Esophagus (tissue), 2 donors: ENCODE data around the gene XPO1. TPM values are rescaled to one million over a fixed set of nuclear protein-coding genes. Genes with fewer than 3 reads are reported as not detected.
"Not testable (repeated sequence)": the region's sequence is repeated elsewhere in the genome, so short reads cannot be mapped to it uniquely, and the experiment has no call there.

Experiments used
- H3K27ac ChIP-seq, 2 donors: one replicate each; pipeline ENCODE4 v1.5.1; 2013; ENCODE audit warnings: low read depth in 2 of 2, mild to moderate bottlenecking in 2 of 2, inconsistent platforms in 1 of 2, low read length in 1 of 2, moderate library complexity in 1 of 2
- H3K27me3 ChIP-seq, 2 donors: one replicate each; pipeline ENCODE4 v1.6.1; 2013; ENCODE audit warnings: low read length in 2 of 2, control low read depth in 1 of 2, mild to moderate bottlenecking in 1 of 2; ENCODE audit not compliant: insufficient read depth in 2 of 2, control insufficient read depth in 1 of 2
- H3K36me3 ChIP-seq, 2 donors: one replicate each; pipeline ENCODE4 v1.6.1; 2013; ENCODE audit warnings: low read length in 1 of 2; ENCODE audit not compliant: control insufficient read depth in 2 of 2, insufficient read depth in 2 of 2
- H3K4me1 ChIP-seq, 2 donors: one replicate each; pipeline ENCODE4 v1.6.1; 2013; ENCODE audit warnings: low read length in 1 of 2; ENCODE audit not compliant: control insufficient read depth in 2 of 2, insufficient read depth in 2 of 2
- H3K4me3 ChIP-seq, 2 donors: one replicate each; pipeline ENCODE4 v1.5.1; 2013; ENCODE audit warnings: low read length in 2 of 2, mild to moderate bottlenecking in 2 of 2, low read depth in 1 of 2, moderate library complexity in 1 of 2
- H3K9me3 ChIP-seq, 2 donors: one replicate each; pipeline ENCODE4 v1.6.1; 2013; ENCODE audit warnings: mild to moderate bottlenecking in 2 of 2, low read depth in 1 of 2, low read length in 1 of 2, moderate library complexity in 1 of 2; ENCODE audit not compliant: control insufficient read depth in 2 of 2, insufficient read depth in 1 of 2
- WGBS, 2 donors: extraction: QIAGEN DNeasy Blood & Tissue Kit; methylation state at CpG; one replicate each; pipeline ENCODE4 v1.1.7; 2013; 5-methylcytosine and 5-hydroxymethylcytosine counted together
- polyA plus RNA-seq, 2 donors: library from polyadenylated mRNA; stranded (reverse); fragments of 200-250 nt; gene quantifications; one replicate each; pipeline ENCODE4 v1.2.3, GENCODE V29; 2013
- donor health status: healthy with polysubstance abuse.
- donor health status: Bipolar disorder and iron deficiency.

The XPO1 gene
- polyA plus RNA-seq, 2 donors = 34.4 to 43.8 TPM

DNA sequence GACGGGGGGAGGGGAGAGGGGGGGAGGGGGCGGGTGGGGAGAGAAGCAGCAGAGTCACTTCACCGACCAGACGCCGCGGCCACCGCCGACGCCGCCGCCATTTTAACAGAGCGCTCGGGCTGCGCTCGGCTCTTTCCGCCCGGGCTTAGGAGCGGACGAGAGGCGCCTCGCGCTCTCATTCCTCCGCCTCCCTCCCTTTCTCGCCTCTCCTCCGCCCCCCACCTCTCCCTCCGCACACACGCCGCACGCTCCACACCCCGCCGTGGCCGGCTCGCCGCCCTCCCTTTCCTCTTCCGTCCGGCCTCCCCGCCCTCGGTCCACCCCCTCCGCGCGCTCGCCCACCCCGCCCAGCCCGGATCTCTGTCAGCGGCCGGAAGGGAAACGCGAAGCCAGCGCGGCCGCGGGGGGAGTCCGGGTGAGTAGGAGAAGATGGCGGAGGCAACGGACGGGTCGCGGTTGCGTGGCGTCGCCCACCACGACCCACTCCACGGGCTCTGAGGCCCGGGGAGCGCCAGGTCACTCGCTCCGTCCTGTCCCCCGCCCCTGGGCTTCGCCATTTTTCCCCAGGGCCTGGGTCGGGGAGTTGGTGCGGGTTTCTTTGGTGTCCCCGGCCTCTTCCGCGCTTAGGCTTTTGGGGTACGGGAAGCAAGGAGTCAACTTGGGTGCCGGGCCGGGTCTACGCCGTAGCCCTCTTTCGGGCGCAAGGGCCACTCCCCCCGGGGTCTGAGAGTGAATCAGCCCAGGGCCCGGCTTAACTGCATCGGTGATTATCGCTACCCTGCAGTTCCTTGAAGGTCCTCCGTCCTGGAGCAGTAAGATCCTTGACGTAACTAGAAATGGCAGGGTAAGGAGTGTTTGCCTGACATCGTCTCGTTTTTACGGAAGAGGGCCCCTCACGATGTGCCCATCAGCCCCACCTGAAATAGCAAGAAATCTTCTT, 66.9 kb downstream of the XPO1 start, which contains the start of gene USP34:
Gene USP34, minus strand, starts transcription at position 123 of the 940 bp plus-strand sequence. CDS start 395 bp downstream, outside the sequence.
- peaks cover 0 to 4% of the 10 kb centered on the region in 2 donors for H3K4me1 ChIP-seq
- H3K36me3 ChIP-seq = peaks cover 0 to 2% of the 10 kb centered on the region in 2 donors
- no peaks in the 10 kb centered on the region for H3K27me3 ChIP-seq
- H3K27ac ChIP-seq = peak within 1 kb of the TSS; percentile 99
- peak within 1 kb of the TSS; percentile 72 to 88 for H3K4me3 ChIP-seq
- 0% methylated on average over 46 to 89 of the region's 91 CpGs for WGBS, 2 donors
- no peaks in the 10 kb centered on the region for H3K9me3 ChIP-seq

DNA sequence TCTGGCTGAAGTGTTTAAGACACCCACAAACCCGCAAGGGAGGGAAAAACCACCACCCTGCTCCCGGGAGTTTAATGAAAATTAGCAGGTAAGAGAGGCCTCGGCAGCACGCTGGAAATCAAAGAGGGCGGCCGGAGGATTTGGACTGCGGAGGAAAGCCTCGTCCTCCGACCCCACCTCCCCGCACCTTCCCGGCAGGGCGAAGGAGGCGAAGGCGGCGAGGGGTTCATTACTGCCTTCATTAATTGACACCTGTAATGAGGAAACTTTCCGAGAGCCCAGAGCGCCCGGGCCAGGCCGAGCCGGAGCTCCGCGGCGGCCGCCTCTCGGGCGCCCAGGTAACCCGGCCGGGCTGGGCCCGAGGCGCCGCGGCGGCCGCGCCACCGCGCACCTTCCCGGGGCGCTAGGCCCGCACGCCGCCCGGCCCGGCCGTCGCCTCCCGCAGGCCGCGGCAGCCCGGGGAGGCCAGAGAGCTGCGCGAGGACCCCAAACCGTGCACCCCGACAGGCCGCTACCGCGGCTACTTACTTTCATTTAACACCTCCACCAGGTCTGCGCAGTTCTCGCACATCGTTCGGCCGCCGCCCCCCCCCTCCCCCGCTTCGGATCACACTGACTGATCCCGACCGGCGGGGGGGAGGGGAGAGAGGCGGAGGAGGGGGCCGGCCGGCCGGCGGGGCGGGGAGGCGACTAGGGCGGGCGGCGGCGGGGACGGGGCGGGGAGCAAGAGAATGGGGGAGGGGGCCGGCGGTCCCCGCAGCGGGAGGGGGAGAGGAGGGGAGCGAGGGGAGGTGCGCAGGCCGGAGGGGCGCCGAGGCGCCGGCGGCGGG, 67.8 kb downstream of the XPO1 start:
- Histone ChIP-seq H3K27ac (peak overlapping the region; percentile 99), H3K27me3 (no peaks in the 10 kb centered on the region), H3K4me1 (peaks cover 0 to 4% of the 10 kb centered on the region in 2 donors), H3K4me3 (peak overlapping the region; percentile 72 to 88), H3K36me3 (peaks cover 0 to 2% of the 10 kb centered on the region in 2 donors), H3K9me3 (no peaks in the 10 kb centered on the region)
- 0 to 1% methylated on average over 46 to 79 of the region's 94 CpGs for WGBS, 2 donors

DNA sequence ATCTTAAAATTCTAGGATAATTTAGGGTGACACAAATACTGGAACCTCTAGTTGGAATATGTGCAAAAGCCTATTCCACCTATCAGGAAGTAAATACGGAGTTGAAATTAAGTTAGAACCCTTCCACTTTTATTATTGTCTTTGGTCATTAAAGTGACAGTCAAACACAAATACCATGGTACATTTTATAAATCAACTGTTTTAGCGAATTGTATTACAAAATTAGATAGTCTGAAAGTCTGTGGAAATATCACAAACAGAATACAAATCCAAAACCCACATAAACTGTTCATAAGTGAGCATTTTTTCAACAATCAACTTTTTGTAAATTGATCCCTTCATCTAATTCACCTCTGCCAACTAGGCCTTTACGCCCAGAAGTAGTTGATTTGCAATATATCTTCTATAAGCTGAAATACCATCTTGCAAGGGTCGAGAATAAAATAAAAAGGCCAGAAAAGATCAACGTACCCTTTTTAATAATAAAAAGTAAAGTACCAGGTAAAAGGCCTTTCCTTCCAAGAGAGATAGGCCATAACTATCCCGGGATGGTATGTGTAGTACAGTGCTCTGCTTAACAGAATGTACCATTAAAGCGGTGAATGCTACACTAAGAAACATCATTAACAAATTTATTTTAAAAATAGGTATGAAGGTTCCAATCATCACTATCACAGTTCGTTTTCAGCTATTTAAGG, 68.6 kb downstream of the XPO1 start:
- Histone ChIP-seq H3K9me3 (no peaks in the 10 kb centered on the region), H3K36me3 (peaks cover 0 to 2% of the 10 kb centered on the region in 2 donors), H3K4me1 (peaks cover 0 to 4% of the 10 kb centered on the region in 2 donors), H3K4me3 (peak overlapping the region; percentile 72 to 88), H3K27ac (peak overlapping the region; percentile 88 to 99), H3K27me3 (no peaks in the 10 kb centered on the region)
- 4 to 5% methylated on average over 8 of the region's 8 CpGs for WGBS, 2 donors

DNA sequence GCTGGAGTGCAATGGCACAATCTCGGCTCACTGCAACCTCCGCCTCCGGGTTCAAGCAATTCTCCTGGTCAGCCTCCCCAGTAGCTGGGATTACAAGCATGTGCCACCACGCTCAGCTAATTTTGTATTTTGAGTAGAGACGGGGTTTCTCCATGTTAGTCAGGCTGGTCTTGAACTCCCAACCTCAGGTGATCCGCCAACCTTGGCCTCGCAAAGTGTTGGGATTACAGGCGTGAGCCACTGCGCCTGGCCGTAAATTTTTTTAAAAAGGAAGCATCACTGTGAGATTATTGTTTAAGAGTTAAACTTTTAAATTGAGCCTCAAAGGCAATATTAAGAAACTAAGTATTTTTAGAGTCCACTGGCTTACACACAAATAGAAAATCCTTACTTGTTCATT, 69.9 kb downstream of the XPO1 start:
- H3K27me3 ChIP-seq, H3K36me3 ChIP-seq, H3K27ac ChIP-seq, H3K4me1 ChIP-seq, H3K9me3 ChIP-seq, H3K4me3 ChIP-seq: not testable (repeated sequence)
- 92 to 95% methylated on average over 10 of the region's 10 CpGs for WGBS, 2 donors

DNA sequence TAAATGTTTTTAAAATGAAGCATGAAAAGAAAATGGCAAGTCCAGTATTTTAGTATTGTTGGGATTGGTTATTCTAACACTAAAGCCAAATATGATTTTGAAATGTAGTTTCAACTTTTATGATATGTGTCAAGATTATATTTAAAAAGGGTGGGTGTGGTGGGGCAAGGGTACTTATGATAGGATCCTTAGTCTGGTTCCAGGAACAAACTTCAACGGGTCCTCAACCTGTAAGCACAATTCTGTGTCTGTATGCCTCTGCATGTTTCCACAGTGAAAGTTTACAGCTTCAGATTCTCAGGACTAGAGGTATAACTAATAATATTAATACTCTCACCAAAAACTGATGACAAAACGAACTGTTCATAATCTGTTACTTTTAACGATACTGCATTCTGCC, 73.1 kb downstream of the XPO1 start:
- Histone ChIP-seq H3K27me3 (no peaks in the 10 kb centered on the region), H3K4me3 (no peak overlapping the region), H3K9me3 (no peaks in the 10 kb centered on the region), H3K27ac (no peak overlapping the region), H3K36me3 (peaks cover 0 to 2% of the 10 kb centered on the region in 2 donors), H3K4me1 (no peaks in the 10 kb centered on the region)
- WGBS, 2 donors = 61 to 74% methylated on average over 3 of the region's 3 CpGs

DNA sequence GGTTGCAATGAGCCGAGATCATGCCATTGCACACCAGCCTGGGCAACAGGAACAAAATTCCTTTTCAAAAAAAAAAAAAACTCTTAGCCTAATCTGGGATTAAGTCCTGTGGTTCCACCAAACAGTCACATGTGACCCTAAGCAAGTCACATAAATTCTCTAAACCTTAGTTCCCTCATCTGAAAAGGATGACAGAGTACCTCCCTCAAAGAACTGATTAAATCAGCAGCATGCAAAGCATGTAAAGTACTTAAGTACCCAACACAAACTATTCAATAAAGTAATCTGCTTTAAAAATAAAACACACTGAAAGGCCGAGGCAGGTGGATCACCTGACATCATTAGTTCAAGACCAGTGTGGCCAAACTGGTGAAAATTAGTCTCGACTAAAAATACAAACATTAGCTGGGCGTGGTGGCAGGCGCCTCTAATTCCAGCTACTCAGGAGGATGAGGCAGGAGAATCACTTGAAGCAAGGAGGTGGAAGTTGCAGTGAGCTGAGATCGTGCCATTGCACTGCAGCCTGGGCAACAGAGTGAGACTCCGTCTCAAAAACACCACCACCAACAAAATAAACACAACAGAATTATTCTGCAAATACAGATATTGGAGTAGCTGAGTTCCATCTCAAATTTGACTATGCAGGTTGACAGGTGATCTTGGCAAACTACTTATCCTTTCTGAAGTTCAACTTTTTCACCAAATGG, 74.2 kb downstream of the XPO1 start:
- Histone ChIP-seq H3K4me1 (no peaks in the 10 kb centered on the region), H3K36me3 (peaks cover 0 to 2% of the 10 kb centered on the region in 2 donors), H3K9me3 (no peaks in the 10 kb centered on the region), H3K4me3 (no peak overlapping the region), H3K27me3 (no peaks in the 10 kb centered on the region), H3K27ac (no peak overlapping the region)
- 67 to 79% methylated on average over 7 of the region's 7 CpGs for WGBS, 2 donors

DNA sequence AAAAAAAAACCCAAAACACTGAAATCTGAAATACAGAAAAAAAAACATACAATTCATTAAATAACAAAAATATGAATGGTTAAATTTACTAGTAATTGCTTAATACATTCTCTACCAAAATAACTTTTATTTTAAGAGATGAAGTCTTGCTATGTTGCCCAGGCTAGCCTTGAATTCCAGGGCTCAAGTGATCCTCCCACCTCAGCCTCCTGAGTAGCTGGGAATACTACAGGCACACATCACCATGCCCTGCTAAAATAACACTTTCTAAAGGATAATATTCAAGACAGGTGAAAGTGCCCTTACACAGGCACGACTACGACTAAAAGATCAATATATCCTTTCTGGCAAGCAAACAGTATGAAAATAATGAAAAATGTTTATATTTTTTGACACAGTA, 76.8 kb downstream of the XPO1 start:
- H3K27me3 ChIP-seq = no peaks in the 10 kb centered on the region
- no peak overlapping the region for H3K4me3 ChIP-seq
- H3K36me3 ChIP-seq = peaks cover 0 to 2% of the 10 kb centered on the region in 2 donors
- WGBS, 2 donors = 91 to 93% methylated on average over 2 of the region's 2 CpGs
- no peak overlapping the region for H3K27ac ChIP-seq
- H3K9me3 ChIP-seq = no peaks in the 10 kb centered on the region
- peaks cover 0 to 3% of the 10 kb centered on the region in 2 donors for H3K4me1 ChIP-seq

DNA sequence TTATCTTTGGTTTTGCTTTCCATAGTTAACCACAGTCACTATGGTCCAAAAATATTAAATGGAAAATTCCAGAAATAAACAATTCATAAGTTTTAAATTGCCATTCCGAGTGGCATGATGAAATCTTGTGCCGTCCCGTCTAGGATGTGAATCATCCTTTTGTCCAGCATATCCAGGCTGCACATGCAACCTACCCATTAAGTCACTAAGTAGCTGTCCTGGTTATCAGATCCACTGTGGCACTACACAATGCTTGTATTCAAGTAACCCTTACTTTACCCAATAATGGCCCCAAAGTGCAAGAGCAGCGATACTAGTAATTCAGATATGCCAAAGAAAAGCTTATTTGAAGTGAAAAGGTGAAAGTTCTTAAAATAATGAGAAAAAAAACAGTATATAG, 78.0 kb downstream of the XPO1 start:
- H3K27me3 ChIP-seq = no peaks in the 10 kb centered on the region
- peaks cover 0 to 3% of the 10 kb centered on the region in 2 donors for H3K4me1 ChIP-seq
- 40 to 58% methylated on average over 4 of the region's 4 CpGs for WGBS, 2 donors
- no peaks in the 10 kb centered on the region for H3K9me3 ChIP-seq
- peaks cover 0 to 2% of the 10 kb centered on the region in 2 donors for H3K36me3 ChIP-seq
- H3K4me3 ChIP-seq = no peak overlapping the region
- no peak overlapping the region for H3K27ac ChIP-seq
